Inflammatory macrophage treated with lipopolysaccharide for 1 hour (primary cell): ENCODE results near the gene MAP3K2.

Experiments used
- DNase-seq, 2 donors: peaks; one replicate each; pipeline ENCODE4 v3.0.0-alpha.2; 2020 to 2022

The MAP3K2 gene

GRCh38 chr2:127387655-127388422 is at the start of gene MAP3K2:
TSS of gene MAP3K2 (minus strand) at chr2:127387975. CDS start at chr2:127343129, 44,846 bp downstream.
- peak; percentile 87 to 95 for DNase-seq

- DNase-seq, result no peak
These were observed 49.3 kb upstream of the MAP3K2 start for GRCh38 chr2:127437056-127437455.

- no peak for DNase-seq
These were observed 46.7 kb upstream of the MAP3K2 start for GRCh38 chr2:127434515-127434914.

- DNase-seq, result no peak
These were observed 43.7 kb upstream of the MAP3K2 start for GRCh38 chr2:127431408-127432023.

- DNase-seq, result no peak
These were observed 42.2 kb upstream of the MAP3K2 start for GRCh38 chr2:127429844-127430425.

GRCh38 chr2:127429291-127429690 is 41.5 kb upstream of the MAP3K2 start:
- no peak for DNase-seq

- DNase-seq, result no peak
These were observed 41.0 kb upstream of the MAP3K2 start for GRCh38 chr2:127428815-127429109.

- no peak for DNase-seq
These were observed 40.5 kb upstream of the MAP3K2 start for GRCh38 chr2:127428057-127428814.

GRCh38 chr2:127427376-127428056 is 39.7 kb upstream of the MAP3K2 start:
- DNase-seq, result no peak

- DNase-seq, result no peak
These were observed 39.0 kb upstream of the MAP3K2 start for GRCh38 chr2:127426501-127427354.

GRCh38 chr2:127425540-127426490 is 38.0 kb upstream of the MAP3K2 start:
- no peak for DNase-seq

- DNase-seq, result no peak
These were observed 37.1 kb upstream of the MAP3K2 start for GRCh38 chr2:127424598-127425520.

- no peak for DNase-seq
These were observed 36.1 kb upstream of the MAP3K2 start for GRCh38 chr2:127423880-127424279.

- DNase-seq, result no peak
These were observed 35.7 kb upstream of the MAP3K2 start for GRCh38 chr2:127423478-127423843.

GRCh38 chr2:127422559-127423477 is 35.0 kb upstream of the MAP3K2 start:
- no peak for DNase-seq

GRCh38 chr2:127421871-127422558 is 34.2 kb upstream of the MAP3K2 start:
- no peak for DNase-seq

GRCh38 chr2:127421116-127421800 is 33.5 kb upstream of the MAP3K2 start:
- DNase-seq, result no peak
